K562 (cell line): ENCODE data around the gene EPC2. TPM values are rescaled to one million over a fixed set of nuclear protein-coding genes. Genes with fewer than 3 reads are reported as not detected.

Source experiments
- ATAC-seq: fragments of 200-7000 bp; cut with Tn5 transposase; 3 replicates; pipeline ENCODE4 v1.9.1; 2020; ENCODE audit warnings: moderate library complexity
- BruUV-seq: library from RNA; stranded (reverse); fragments of 400-500 nt; replicated peaks from 2 replicates; lab custom pipeline; 2021; lab: Mats Ljungman, UMichigan
- CTCF ChIA-PET: fragments of 300-600 bp; formaldehyde crosslinking; extraction: SDS; loops from one replicate; lab custom pipeline; 2021; ENCODE audit warnings: low intra/inter-chr PET ratio; lab: Yijun Ruan, JAX
- POLR2A ChIA-PET: fragments of 300-600, 350-650 bp; sonication (Branson Sonifier 250); formaldehyde crosslinking; extraction: SDS; loops from one replicate; lab custom pipeline; 2021; ENCODE audit warnings: antibody characterized with exemption, inconsistent platforms; lab: Yijun Ruan, JAX
- DNase-seq, 4 experiments: peaks; one replicate each; pipeline versions ENCODE4 v3.0.0 to v3.0.0-alpha.2; 2011 to 2018; ENCODE audit warnings: low spot score in 3 of 4, mixed read lengths in 3 of 4; ENCODE audit errors: extremely low read depth in 1 of 4
- FAIRE-seq: peaks from 2 replicates; lab custom pipeline; 2011; peaks lifted over from hg19 to GRCh38; lab: Jason Lieb, UNC
- H2AFZ ChIP-seq: 2 replicates; pipeline ENCODE4 v1.6.0; 2011; ENCODE audit warnings: low read depth, low read length, control low read depth, inconsistent platforms
- H3K27ac ChIP-seq: fragments of 200-600 bp; 3 replicates; pipeline ENCODE4 v1.8.0; 2011; ENCODE audit warnings: low read depth, mild to moderate bottlenecking, control low read depth, inconsistent platforms, low read length, moderate library complexity, mixed read lengths; ENCODE audit errors: extremely low read depth
- H3K27me3 ChIP-seq, 2 experiments: fragments of 300-600 bp in 1 of 2; 2 replicates in 1 of 2; 3 replicates in 1 of 2; pipeline versions ENCODE4 v1.6.0 to v1.8.0; 2011; ENCODE audit warnings: inconsistent platforms in 2 of 2, low read length in 2 of 2, mild to moderate bottlenecking in 1 of 2, mixed read lengths in 1 of 2, moderate library complexity in 1 of 2; ENCODE audit not compliant: control insufficient read depth in 2 of 2, insufficient read depth in 2 of 2
- H3K36me3 ChIP-seq: fragments of 300-600 bp; 3 replicates; pipeline ENCODE4 v1.8.0; 2011; ENCODE audit warnings: mild to moderate bottlenecking, low read length, inconsistent platforms; ENCODE audit not compliant: control insufficient read depth, insufficient read depth
- H3K4me1 ChIP-seq, 2 experiments: fragments of 200-600 bp in 1 of 2; replicated peaks in 1 of 2; 2 replicates in 1 of 2; 3 replicates in 1 of 2; pipeline versions ENCODE4 v1.5.1 to v1.8.0; 2011; ENCODE audit warnings: inconsistent platforms in 2 of 2, low read length in 2 of 2, mild to moderate bottlenecking in 1 of 2, mixed read lengths in 1 of 2, moderate library complexity in 1 of 2; ENCODE audit not compliant: control insufficient read depth in 2 of 2, insufficient read depth in 2 of 2
- H3K4me2 ChIP-seq: 2 replicates; pipeline ENCODE4 v1.6.1; 2011; ENCODE audit warnings: low read length, control low read depth, inconsistent platforms, mixed read lengths; ENCODE audit not compliant: insufficient read depth
- H3K4me3 ChIP-seq: fragments of 200-600 bp; sonication (generic), shearing (Covaris generic); 2 replicates; pipeline ENCODE4 v1.5.1; 2016; ENCODE audit warnings: control low read depth, inconsistent platforms
- H3K79me2 ChIP-seq: fragments of 200-600 bp; 3 replicates; pipeline ENCODE4 v1.8.0; 2011; ENCODE audit warnings: low read length, inconsistent platforms; ENCODE audit not compliant: control insufficient read depth, insufficient read depth
- H3K9ac ChIP-seq, 2 experiments: 2 replicates each; pipeline versions ENCODE4 v1.6.0 to v1.6.1; 2011; ENCODE audit warnings: low read depth in 2 of 2, low read length in 2 of 2, control low read depth in 1 of 2, inconsistent platforms in 1 of 2, mild to moderate bottlenecking in 1 of 2, mixed read lengths in 1 of 2; ENCODE audit not compliant: insufficient read depth in 1 of 2
- H3K9me1 ChIP-seq: one replicate; pipeline ENCODE4 v1.6.0; 2011; ENCODE audit warnings: inconsistent platforms, mild to moderate bottlenecking, low read length, moderate library complexity; ENCODE audit not compliant: control insufficient read depth, insufficient read depth
- H3K9me3 ChIP-seq: replicated peaks from 2 replicates; pipeline ENCODE4 v1.5.1; 2011; ENCODE audit warnings: low read depth, low read length, inconsistent platforms; ENCODE audit not compliant: control insufficient read depth, insufficient read depth
- H4K20me1 ChIP-seq: replicated peaks from 2 replicates; pipeline ENCODE4 v1.6.1; 2011; ENCODE audit warnings: low read length, inconsistent platforms, mixed read lengths; ENCODE audit not compliant: control insufficient read depth, insufficient read depth
- HMGN3 ChIP-seq: IDR thresholded peaks from 2 replicates; pipeline ENCODE4 v1.6.1; 2011; ENCODE audit warnings: borderline replicate concordance, low read depth, mild to moderate bottlenecking, mixed read lengths, low read length; ENCODE audit not compliant: insufficient read length; ENCODE audit errors: extremely low read depth
- MEIS2 ChIP-seq: fragments of 450-650 bp; IDR thresholded peaks from 2 replicates; pipeline ENCODE4 v1.6.1; 2014; ENCODE audit warnings: mild to moderate bottlenecking; ENCODE audit not compliant: partially characterized antibody
- PBX2 ChIP-seq, 2 experiments: IDR thresholded peaks in 1 of 2; conservative IDR thresholded peaks in 1 of 2; 2 replicates each; pipeline ENCODE4 v1.6.1; 2016; ENCODE audit warnings: low read depth in 2 of 2, mild to moderate bottlenecking in 1 of 2, missing compliant biosample characterization in 1 of 2, missing genetic modification characterization in 1 of 2, moderate library complexity in 1 of 2
- THRB ChIP-seq: fragments of 450-650 bp; formaldehyde crosslinking; conservative IDR thresholded peaks from 2 replicates; pipeline ENCODE4 v1.4.0; 2022; ENCODE audit warnings: mild to moderate bottlenecking, missing genetic modification characterization
- ZFPM2 ChIP-seq: fragments of 250-450 bp; sonication (Bioruptor Pico); IDR thresholded peaks from 2 replicates; pipeline ENCODE4 v1.5.1; 2022; ENCODE audit warnings: mild to moderate bottlenecking
- in situ Hi-C: fragments of 300-500 bp; cut with MboI; formaldehyde crosslinking; loops from 4 replicates; pipeline ENCODE4 v1.15.0; 2018; ENCODE audit warnings: inconsistent platforms, mixed read lengths
- intact Hi-C: fragments of 100-400 bp; cut with micrococcal nuclease; formaldehyde crosslinking; loops from 2 replicates; pipeline ENCODE4 v1.14.2; 2022
- polyA plus RNA-seq, 8 experiments: library from polyadenylated mRNA; depleted of rRNA in 4 of 8; stranded (reverse) in 5 of 8; unstranded in 3 of 8; fragments of >200 nt; fragmentation: Nextera tagmentation in 2 of 8; fragmentation: Illumina TruSeq in 1 of 8; extraction: Ambion mirVana in 2 of 8; extraction: Trizol in 1 of 8; gene quantifications; 2 replicates each; pipeline versions ENCODE4 v1.2.1 to v1.2.3, GENCODE V29; 2011 to 2014; ENCODE audit warnings: inconsistent platforms in 1 of 8, missing spikeins in 1 of 8
- total RNA-seq, 7 experiments: library from RNA; depleted of rRNA in 6 of 7; stranded (reverse); fragments of >200 nt in 6 of 7; fragmentation: Illumina TruSeq in 2 of 7; extraction: Trizol in 2 of 7; gene quantifications; 2 replicates each; pipeline versions ENCODE4 v1.2.1 to v1.2.3, GENCODE V29; 2011 to 2021; ENCODE audit warnings: low replicate concordance in 1 of 7

EPC2 gene
- total and polyA plus RNA-seq, 9 of the 15 experiments (the other 6 are each of a cell fraction or from before 2014, with no cell fraction given): 7.0 to 35.8 (median 29.1) TPM

GRCh38 chr2:148660999-148661398 is 16.4 kb downstream of the EPC2 start:
- no peak for FAIRE-seq
- ChIA-PET CTCF (no interaction called here), POLR2A (interaction anchor here (1.5 kb wide), 1 partner anchor 12 kb away, joined by 4 read pairs; no protein-coding TSS in a partner anchor)
- in situ Hi-C loops: loop anchor here (25.0 kb wide), 1 partner anchor 901 kb away; no protein-coding TSS in a partner anchor
- TF ChIP-seq PBX2 (CRISPR knock-in tag; IDR thresholded peaks at IDR 0.05; ENCODE audit: low read depth) (no peak), PBX2 (tag; conservative IDR thresholded peaks at IDR 0.05; ENCODE audit: low read depth) (peak; percentile 69), ZFPM2 (CRISPR knock-in tag) (peak; percentile 7; the same call in 1 of the 2 replicates), MEIS2 (peak; percentile 76), HMGN3 (no peak), THRB (CRISPR knock-in tag) (no peak)
- Histone ChIP-seq H2AFZ (no peak overlapping the region), H3K27me3 (no peaks in the 10 kb centered on the region), H4K20me1 (peaks cover 51% of the 10 kb centered on the region), H3K36me3 (no peaks in the 10 kb centered on the region), H3K9ac (no peak overlapping the region), H3K4me2 (no peak overlapping the region), H3K79me2 (peaks cover 87% of the 10 kb centered on the region), H3K9me1 (peaks cover 8% of the 10 kb centered on the region), H3K27ac (no peak overlapping the region), H3K4me3 (no peak overlapping the region), H3K9me3 (no peaks in the 10 kb centered on the region), H3K4me1 (peaks cover 0 to 10% of the 10 kb centered on the region in 2 experiments; a peak in 3 of 5 replicates)
- ATAC-seq: no peak
- intact Hi-C loops: no loop called here
- no peak for DNase-seq
- BruUV-seq: no TSS peak
